ENCODE results near the gene TMPRSS13.
A peak's percentile ranks its signal among the peaks of the same experiment; 100 is the strongest.
"Not testable (repeated sequence)": the region's sequence is repeated elsewhere in the genome, so short reads cannot be mapped to it uniquely, and the experiment has no call there.

The TMPRSS13 gene

DNA sequence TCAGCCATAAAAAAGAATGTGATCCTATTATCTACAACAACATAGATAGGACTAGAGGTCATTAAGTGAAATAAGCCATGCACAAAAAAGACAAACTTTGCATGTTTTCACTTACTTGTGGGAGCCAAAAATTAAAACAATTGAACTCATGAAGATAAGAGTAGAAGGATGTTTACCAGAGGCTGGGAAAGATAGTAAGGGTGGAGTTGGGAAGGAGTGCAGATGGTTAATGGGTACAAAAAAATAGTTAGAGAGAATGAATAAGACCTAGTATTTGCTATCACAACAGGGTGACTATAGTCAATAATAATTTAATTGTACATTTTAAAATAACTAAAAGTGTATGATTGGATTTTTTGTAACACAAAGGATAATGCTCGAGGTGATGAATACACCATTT lies 29.7 kb upstream of the TMPRSS13 start:
- no peak for DNase-seq (ENCODE audit: low read depth, low spot score)
- no peak overlapping the region for H3K27ac ChIP-seq
- TF ChIP-seq POLR2AphosphoS5 (IDR thresholded peaks at IDR 0.05; ENCODE audit: borderline replicate concordance, low read depth, low read length): no peak
- TF ChIP-seq EZH2 (IDR thresholded peaks at IDR 0.05): no peak
- TF ChIP-seq FOXP2 (optimal IDR thresholded peaks at IDR 0.05; ENCODE audit: control extremely low read depth, extremely low read length, insufficient read depth): no peak
- H3K36me3 ChIP-seq (ENCODE audit: insufficient read depth, low read length): no peaks in the 10 kb centered on the region
- no peak overlapping the region for H3K4me3 ChIP-seq
- H3K9ac ChIP-seq (ENCODE audit: insufficient read length): no peak overlapping the region
- no peaks in the 10 kb centered on the region for H3K9me3 ChIP-seq (ENCODE audit: low read depth, low read length)

DNA sequence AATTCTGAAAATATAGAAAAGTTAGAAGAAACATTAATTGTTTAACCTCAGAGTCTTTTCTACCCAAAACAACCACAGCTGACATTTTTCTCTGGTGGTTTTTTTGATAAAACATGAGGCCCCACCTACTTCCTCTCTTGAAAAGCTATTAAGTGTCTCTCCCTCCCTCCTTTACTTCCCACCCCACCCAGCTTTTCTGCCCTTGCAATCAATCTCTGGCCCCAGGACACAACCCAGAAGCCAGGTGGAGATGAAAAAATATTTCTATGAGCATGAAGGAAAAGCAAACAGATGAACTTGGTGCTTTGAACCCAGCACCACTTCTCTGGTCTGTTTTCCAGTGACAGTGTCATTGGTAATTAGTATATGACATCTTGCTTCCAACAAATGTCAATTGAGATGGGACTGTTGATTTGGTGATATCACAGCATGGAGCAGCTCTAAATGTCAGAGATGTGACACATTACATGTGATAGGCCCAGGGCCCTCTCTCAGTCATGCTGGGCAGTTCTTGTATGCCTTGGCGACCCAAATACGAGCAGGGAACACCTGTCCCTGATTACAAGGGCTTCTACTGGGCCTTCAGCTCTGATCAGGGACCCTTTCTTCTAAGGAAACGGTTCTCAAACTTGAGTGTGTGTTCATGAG lies 23.9 kb upstream of the TMPRSS13 start:
- TF ChIP-seq POLR2AphosphoS5 (IDR thresholded peaks at IDR 0.05; ENCODE audit: borderline replicate concordance, low read depth, low read length) (no peak), FOXP2 (optimal IDR thresholded peaks at IDR 0.05; ENCODE audit: control extremely low read depth, extremely low read length, insufficient read depth) (no peak), EZH2 (IDR thresholded peaks at IDR 0.05) (no peak)
- no peak overlapping the region for H3K27ac ChIP-seq
- no peak overlapping the region for H3K9ac ChIP-seq (ENCODE audit: insufficient read length)
- peak overlapping the region; percentile 20; the same call in 1 of the 2 replicates for H3K4me3 ChIP-seq
- no peaks in the 10 kb centered on the region for H3K9me3 ChIP-seq (ENCODE audit: low read depth, low read length)
- no peak for DNase-seq (ENCODE audit: low read depth, low spot score)
- H3K36me3 ChIP-seq (ENCODE audit: insufficient read depth, low read length): no peaks in the 10 kb centered on the region

DNA sequence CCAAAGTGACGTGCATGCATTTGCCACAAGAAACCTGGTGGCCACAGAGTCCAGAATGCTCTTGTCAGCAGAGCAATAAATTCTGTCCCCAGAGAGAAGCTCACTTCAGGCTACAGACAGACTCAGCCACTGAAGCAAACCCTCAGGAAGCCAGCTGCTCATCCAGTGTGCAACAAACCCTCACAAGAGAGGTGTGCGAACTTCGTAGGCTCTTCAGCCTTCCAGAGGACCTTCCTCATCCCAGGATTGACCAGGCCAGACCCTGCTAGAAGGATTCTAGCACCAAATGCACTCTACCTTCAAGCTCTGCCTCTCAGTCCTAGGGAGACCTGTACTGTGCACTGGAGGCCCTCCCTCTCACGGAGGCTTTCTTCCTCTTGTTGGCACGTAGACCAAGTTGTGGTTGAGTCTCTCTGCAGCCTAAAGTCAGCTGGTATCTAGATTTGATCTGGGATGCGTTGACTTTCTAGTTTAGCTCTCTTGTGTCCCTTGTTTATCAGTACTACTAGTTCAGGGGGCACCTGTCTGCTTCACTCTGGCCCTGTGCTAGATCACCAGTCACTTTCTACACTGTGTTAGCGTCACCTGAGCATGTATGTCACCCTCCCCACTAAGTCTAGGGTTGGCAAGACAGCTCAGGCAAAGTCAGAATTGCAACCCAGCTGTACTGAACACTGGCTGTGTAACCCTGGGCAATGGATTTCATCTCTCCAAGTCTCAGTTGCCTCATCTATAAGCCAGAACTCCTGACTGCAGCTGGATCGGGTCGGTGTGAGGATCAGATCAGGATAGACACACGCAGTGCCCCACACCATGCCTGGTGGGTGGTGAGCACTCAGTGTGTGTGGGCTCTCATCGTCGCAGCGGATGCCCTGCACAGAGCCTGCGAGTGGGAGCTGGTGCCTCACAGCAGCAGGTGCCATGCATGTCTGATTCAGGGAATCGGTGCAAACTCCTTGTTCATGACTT lies 22.1 kb upstream of the TMPRSS13 start:
- Histone ChIP-seq H3K9ac (ENCODE audit: insufficient read length) (no peak overlapping the region), H3K36me3 (ENCODE audit: insufficient read depth, low read length) (no peaks in the 10 kb centered on the region), H3K4me3 (no peak overlapping the region), H3K9me3 (ENCODE audit: low read depth, low read length) (no peaks in the 10 kb centered on the region), H3K27ac (no peak overlapping the region)
- TF ChIP-seq EZH2 (IDR thresholded peaks at IDR 0.05) (no peak), POLR2AphosphoS5 (IDR thresholded peaks at IDR 0.05; ENCODE audit: borderline replicate concordance, low read depth, low read length) (no peak), FOXP2 (optimal IDR thresholded peaks at IDR 0.05; ENCODE audit: control extremely low read depth, extremely low read length, insufficient read depth) (no peak)
- DNase-seq (ENCODE audit: low read depth, low spot score): no peak

DNA sequence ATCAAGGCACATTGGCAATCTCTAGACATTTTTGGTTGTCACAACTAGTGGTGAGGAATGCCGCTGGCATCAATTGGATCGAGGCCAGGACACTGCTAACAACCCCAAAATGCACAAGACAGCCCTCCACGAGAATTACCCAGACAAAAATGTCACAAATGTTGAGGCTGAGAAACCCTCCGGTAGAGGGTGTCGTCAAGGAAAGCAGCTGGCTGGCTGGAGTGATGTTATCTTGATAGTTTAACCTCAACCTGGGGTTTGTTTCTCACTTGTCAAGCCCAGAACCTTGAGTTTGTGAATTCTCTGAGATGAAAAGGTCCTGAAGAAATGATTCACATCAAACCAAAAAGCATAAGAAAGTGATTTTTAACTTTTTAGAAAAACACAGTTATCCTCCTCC lies 21.1 kb upstream of the TMPRSS13 start:
- Histone ChIP-seq H3K9ac (ENCODE audit: insufficient read length) (no peak overlapping the region), H3K36me3 (ENCODE audit: insufficient read depth, low read length) (no peaks in the 10 kb centered on the region), H3K4me3 (no peak overlapping the region), H3K27ac (no peak overlapping the region), H3K9me3 (ENCODE audit: low read depth, low read length) (no peaks in the 10 kb centered on the region)
- DNase-seq (ENCODE audit: low read depth, low spot score): no peak
- no peak for TF ChIP-seq POLR2AphosphoS5 (IDR thresholded peaks at IDR 0.05; ENCODE audit: borderline replicate concordance, low read depth, low read length)
- TF ChIP-seq EZH2 (IDR thresholded peaks at IDR 0.05): no peak
- no peak for TF ChIP-seq FOXP2 (optimal IDR thresholded peaks at IDR 0.05; ENCODE audit: control extremely low read depth, extremely low read length, insufficient read depth)

DNA sequence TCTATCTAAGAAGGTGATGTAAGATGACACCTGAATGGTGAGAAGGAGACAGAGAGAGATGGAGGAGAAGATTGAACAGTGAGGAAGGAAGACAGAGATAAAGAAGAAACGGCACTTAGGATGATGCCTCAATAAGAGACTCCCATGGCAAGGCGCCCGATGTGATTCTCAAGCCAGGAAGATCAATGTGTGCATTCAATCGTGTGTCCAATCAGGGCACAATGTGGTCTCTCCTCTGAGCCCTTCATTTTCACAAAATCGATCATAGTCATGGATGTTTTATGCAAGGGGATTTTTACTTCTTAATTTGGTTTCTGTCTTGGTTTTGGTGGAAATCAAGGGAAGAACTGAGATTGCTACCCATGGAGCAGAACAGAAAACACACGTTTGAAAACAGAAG lies 19.9 kb upstream of the TMPRSS13 start:
- no peak for TF ChIP-seq FOXP2 (optimal IDR thresholded peaks at IDR 0.05; ENCODE audit: control extremely low read depth, extremely low read length, insufficient read depth)
- no peak for TF ChIP-seq POLR2AphosphoS5 (IDR thresholded peaks at IDR 0.05; ENCODE audit: borderline replicate concordance, low read depth, low read length)
- no peak for TF ChIP-seq EZH2 (IDR thresholded peaks at IDR 0.05)
- Histone ChIP-seq H3K36me3 (ENCODE audit: insufficient read depth, low read length) (no peaks in the 10 kb centered on the region), H3K27ac (no peak overlapping the region), H3K9me3 (ENCODE audit: low read depth, low read length) (no peaks in the 10 kb centered on the region), H3K9ac (ENCODE audit: insufficient read length) (no peak overlapping the region), H3K4me3 (no peak overlapping the region)
- DNase-seq (ENCODE audit: low read depth, low spot score): no peak

DNA sequence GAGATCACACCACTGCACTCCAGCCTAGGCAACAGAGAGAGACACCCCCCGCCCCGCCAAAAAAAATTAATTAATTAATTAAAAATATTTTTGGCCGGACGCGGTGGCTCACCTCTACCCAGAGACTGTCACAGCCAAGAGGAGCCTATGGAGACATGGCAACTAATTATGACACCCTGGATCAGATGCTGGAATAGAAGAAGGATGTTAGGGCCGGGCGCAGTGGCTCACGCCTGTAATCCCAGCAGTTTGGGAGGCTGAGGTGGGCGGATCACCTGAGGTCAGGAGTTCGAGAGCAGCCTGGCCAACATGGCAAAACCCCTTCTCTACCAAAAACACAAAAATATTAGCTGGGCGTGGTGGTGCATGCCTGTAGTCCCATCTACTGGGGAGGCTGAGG lies 19.3 kb upstream of the TMPRSS13 start:
- not testable (repeated sequence) for H3K4me3 ChIP-seq; H3K9ac ChIP-seq (ENCODE audit: insufficient read length); H3K27ac ChIP-seq; H3K9me3 ChIP-seq (ENCODE audit: low read depth, low read length); DNase-seq (ENCODE audit: low read depth, low spot score); H3K36me3 ChIP-seq (ENCODE audit: insufficient read depth, low read length)

DNA sequence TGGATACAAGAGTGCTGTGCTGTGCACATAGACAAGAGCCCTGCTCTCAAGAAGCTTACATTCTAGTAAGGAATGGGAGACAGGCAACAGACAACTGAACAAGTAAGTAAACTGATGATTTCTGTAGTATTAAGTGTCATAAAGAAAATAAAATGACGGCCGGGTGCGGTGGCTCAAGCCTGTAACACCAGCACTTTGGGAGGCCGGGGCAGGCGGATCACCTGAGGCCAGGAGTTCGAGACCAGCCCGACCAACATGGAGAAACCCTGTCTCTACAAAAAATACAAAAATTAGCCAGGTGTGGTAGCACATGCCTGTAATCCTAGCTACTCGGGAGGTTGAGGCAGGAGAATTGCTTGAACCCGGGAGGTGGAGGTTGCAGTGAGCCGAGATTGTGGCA lies 18.5 kb upstream of the TMPRSS13 start:
- H3K9ac ChIP-seq (ENCODE audit: insufficient read length); DNase-seq (ENCODE audit: low read depth, low spot score); H3K27ac ChIP-seq; H3K4me3 ChIP-seq; H3K9me3 ChIP-seq (ENCODE audit: low read depth, low read length); H3K36me3 ChIP-seq (ENCODE audit: insufficient read depth, low read length): not testable (repeated sequence)

DNA sequence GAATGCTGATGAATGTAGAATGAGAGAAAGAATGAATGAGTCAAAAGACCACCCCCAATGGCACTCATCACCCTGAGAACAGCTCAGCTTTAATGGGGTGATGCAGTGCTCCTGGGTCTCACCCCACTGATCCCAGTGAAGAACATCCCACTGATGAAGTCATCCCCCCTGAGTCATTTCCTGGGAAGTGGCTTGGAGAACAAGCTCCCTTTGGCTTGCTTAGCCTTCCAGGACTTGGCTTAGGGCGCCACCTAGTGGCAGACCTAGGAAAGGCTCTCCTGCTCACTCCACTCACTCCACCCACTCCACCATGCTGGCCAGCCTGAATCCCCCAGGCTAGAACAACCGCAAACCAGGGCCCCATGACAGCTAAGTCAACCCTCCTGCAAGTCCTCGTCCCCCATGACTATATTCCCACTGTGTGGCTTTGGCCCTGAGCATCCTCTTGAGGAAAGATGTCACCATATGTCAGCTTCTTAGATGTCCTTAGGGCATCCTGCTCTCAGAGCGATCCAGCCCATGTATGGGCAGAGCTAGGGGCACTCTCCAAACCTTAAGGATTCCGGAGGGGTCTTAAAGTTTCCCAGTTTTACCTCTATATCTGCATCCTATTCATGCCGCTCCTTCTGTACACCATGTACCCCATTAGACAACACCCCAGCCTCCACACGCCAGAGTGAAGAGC lies 17.8 kb upstream of the TMPRSS13 start:
- no peaks in the 10 kb centered on the region for H3K9me3 ChIP-seq (ENCODE audit: low read depth, low read length)
- no peak overlapping the region for H3K27ac ChIP-seq
- H3K9ac ChIP-seq (ENCODE audit: insufficient read length): no peak overlapping the region
- DNase-seq (ENCODE audit: low read depth, low spot score): peak; percentile 57
- TF ChIP-seq FOXP2 (optimal IDR thresholded peaks at IDR 0.05; ENCODE audit: control extremely low read depth, extremely low read length, insufficient read depth): no peak
- TF ChIP-seq POLR2AphosphoS5 (IDR thresholded peaks at IDR 0.05; ENCODE audit: borderline replicate concordance, low read depth, low read length): no peak
- TF ChIP-seq EZH2 (IDR thresholded peaks at IDR 0.05): no peak
- no peaks in the 10 kb centered on the region for H3K36me3 ChIP-seq (ENCODE audit: insufficient read depth, low read length)
- no peak overlapping the region for H3K4me3 ChIP-seq
